ENCODE results near the gene DNAJC27. TPM values are rescaled to one million over a fixed set of nuclear protein-coding genes. Genes with fewer than 3 reads are reported as not detected.
A peak's percentile ranks its signal among the peaks of the same experiment; 100 is the strongest.

Gene DNAJC27
- total RNA-seq, 1 donor from 2014 or later = 5.3 TPM

DNA sequence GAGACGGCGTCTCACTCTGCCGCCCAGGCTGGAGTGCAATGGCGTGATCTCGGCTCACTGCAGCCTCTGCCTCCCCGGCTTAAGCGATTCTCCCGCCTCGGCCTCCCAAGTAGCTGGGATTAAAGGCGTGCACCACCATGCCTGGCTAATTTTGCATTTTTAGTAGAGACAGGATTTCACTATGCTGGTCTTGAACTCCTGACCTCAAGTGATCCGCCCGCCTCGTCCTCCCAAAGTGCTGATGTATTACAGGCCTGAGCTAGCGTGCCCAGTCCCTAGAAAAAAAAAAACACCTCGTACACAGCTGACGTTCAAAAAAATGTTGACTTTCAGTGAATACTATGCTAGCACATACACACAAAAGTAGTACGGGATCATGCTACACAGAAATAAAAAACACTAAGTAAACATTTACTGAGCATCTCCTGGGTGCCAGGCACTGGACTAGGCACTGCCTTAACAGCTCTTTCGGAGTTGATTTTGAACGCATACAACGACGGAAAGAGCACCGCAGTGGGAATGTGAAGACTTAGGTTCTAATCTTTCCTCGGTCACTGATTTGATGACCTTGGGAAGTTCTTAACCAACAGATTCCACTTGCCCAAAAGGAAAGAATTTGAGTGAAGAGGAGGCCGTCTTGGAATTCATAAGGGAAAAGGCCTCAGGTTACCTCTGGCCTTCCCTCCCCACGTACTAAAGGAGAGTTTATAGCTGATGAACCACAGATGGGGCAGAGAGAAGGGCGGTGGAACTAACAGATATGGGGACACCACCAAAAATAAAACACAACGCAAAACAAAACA, 1.1 kb downstream of the DNAJC27 start:
- DNase-seq = peak; percentile 56

DNA sequence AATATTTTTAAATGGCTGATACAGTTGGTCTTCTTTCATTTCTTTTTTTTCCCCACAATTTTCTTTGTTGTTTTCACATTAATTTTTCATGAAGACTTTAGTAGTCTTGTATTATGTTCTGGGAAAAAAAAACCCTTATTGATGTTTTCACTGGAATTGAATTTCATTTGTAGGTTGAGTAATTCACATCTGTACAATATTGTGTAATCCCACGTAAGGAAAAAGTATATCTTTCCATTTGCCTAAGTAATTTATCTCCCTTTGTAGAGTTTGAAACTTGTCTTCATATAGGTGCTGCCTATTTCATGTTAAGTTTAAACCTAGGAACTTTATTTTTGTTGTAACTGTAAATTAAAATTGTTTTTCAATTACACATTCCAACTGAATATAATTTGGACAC, 2.0 kb downstream of the DNAJC27 start:
- DNase-seq = no peak

DNA sequence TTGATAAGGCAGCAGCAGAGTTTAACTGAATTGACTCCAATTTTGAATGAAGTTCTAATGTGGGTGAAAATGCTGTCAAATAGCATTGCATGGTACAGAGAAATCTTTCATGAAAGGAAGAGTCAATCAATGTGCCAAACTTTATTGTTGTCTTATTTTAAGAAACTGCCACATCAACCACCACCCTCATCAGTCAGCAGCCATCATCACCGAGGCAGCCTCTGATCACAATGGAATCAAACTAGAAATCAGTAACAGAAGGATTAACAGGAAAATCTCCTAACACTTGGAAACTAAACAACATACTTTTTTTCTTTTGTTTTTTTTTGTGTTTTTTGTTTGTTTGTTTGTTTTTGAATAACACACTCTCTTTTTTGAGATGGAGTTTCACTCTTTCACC, 9.9 kb downstream of the DNAJC27 start:
- no peak for DNase-seq

DNA sequence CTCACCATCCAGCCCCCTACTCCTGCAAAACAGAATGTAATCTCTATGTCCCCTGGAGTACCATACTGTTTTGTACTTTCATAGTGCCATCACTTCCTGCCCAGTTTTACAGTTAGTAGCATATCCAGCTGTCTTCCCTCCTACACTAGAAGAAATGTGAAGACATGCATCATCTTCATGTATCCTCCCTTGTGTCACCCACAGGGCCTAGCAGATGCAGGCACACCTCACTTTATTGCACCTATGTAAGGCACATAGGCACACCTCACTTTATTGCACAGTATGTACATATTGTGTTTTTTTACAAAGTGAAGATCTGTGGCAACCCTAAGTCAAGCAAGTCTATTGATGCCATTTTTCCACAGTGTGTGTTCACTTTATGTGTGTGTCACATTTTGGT, 12.0 kb downstream of the DNAJC27 start:
- no peak for DNase-seq

DNA sequence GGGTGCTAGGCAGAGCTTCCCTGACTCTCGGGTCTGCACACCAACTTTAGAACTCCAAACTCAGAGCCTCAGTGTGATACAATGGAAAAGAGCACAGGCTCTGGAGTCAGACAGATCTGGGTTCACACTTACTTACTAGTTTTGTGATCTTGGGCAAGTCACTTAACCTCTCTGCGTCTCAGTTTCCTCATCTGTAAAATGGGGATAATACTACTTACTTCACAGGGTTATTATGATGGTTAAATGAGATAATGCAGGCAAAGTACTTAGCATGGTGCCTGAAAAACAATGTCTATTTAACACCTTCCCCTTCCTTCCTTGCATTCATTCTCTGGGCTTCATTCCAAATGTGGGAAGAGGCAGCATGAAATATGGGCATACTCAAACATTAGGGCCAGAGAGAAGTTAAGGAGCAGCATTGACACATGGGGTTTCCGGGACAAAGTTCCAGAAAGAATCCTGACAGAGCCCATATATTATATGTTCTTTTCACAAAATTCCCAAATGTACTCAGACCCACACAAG, 13.3 kb downstream of the DNAJC27 start:
- peak; percentile 74 for DNase-seq

DNA sequence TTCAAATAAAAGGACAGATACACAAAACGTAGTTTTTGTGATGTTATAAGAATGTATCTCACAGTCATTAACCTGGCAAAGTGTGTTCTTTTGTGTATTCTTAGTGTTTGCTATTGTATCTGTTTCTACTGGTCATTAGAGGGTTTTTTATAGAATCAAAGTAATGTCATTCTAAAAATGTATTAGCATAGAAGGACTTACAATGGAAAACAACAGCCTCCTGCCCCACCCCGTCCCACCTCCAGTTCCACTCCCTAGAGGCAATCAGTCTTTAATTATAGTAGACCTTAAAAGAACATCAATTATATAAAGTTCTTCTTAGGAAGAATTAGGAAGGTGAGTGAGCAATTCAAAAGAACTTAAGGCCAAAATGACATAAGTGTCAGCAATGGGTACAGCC, 13.8 kb downstream of the DNAJC27 start:
- no peak for DNase-seq

DNA sequence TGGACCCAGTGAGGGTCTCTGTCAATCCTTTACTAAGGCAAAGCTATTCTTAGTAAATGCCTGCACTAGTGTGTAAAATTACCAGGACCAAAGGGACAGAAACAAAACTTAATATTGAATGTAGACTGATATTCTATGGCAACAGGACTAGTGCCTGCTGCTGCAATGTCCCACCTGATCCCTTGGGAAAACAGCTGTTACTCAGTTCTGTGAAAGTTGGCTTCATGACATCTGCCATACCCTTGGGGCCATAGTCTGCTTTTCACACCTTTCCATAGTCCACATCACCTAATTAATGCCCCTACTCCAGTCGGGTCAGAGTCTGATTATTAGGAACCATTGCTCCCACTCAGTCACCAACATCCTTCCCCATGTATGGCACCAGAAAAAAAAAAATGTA, 14.5 kb downstream of the DNAJC27 start:
- no peak for DNase-seq

DNA sequence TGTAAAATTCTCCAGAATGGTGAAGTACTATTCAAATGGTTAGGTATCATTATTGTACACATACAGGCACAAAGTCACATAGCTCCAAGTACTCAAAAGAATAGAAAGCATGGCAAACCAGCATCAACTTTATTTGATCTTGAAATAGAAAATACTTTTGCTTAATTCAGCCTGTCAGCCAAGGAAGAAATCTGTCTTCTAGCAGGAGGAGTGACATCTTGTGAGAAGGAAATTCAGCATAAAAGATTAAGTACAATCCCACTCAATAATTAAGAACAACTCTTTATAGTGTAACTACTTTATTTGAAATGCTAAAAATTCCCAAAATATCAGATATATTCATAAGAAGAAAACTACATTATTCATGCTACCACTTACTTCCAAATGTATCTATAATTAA, 15.8 kb downstream of the DNAJC27 start:
- DNase-seq = no peak

DNA sequence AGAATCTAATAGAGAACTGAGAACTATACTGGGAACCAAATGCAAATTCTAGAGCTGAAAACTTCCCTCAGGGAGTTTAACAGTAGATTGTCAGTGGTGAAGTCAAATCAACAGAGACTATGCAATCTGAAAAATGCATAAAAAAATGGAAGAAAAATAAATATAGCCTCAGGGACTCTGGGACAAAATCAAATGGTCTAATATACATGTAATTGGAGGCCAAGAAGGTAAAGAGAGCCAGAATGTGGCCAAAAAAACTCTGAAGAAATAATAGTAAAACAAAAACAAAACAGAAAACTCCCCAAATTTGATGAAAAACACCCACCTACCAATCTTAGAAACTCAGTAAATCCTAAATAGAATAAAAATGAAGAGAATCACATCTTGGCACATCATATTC, 16.5 kb downstream of the DNAJC27 start:
- no peak for DNase-seq

DNA sequence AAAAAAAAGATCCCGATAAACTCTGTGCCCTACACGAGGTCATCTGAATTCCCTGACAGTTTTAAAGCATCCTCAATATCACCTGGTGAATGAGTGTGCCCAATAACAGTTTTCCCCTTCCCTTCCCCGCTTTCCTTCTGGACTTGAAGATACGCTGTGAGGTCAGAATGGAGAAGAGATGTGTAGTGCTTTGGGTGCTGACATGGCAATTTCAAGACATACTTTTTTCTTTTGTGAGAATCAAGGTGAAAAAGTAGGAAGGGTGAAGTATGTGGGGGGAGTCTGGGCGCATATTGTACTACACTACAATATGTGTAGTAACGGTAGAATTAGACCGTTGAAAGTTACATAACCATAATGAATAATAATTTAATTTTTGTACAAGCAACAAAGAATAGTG, 21.7 kb downstream of the DNAJC27 start:
- DNase-seq = no peak

DNA sequence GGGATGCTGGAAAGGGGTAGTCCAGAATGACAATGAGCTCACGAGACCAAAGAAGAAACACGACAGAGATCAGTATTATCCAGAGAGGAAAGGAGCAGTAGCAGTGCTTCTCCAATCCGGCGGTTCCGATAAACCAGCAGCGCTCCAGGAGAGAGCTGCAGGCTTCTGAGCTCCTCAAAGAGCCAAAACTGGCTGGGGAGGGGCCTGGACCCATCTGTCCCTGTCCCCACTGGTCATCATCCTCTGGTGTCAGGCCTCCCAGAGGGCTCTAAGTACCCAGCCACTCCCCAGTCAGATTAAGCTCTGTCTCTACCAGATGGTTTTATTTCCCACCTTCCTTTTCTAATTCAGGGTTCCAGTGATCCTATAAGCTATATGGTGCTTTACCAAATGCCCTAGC, 23.2 kb downstream of the DNAJC27 start:
- DNase-seq = no peak

DNA sequence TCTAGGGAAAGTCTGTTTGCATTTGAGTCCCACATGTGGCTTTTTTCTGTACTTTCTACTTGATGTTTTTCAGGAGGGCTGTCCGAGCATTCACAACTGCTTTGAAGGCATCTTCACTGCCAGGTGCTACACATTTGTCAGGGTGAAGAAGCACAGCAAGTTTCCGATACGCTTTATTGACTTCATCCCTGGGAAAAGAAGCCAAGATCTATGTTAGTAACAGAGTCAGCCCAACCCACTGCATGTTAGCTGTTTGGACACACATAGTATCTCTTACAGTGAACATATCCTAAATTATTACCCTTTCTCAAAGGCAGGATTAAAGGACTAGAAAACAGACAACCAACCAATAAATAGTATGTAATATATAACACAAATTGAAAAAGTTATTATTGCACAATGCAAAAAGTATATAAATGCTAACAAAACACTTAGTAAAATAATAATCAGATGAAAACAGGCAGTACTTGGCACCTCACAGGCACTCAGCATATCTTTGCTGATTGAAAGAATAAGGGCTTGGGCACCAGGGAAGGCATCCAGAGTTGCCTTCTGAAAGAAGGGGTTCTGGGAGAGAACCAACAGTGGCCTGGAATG, 24.1 kb downstream of the DNAJC27 start:
- no peak for DNase-seq

DNA sequence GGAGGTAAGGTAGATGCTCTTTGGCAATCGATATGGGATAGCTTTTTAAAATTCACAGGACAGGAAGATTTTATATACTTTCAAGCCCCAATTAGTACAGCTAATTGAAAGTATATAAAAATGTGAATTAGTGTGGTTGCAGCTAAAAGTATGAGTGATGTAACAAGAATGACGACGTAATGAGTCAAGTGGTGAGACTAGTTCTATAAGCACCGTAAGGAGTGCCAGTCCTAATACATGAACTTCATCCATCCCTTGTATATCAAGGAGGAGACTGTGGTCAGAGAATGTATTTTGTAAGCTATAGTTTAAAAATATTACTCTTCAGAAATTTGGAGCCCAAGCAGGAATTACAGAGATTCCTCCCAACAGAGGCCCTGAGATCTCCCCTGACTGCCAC, 25.8 kb downstream of the DNAJC27 start:
- DNase-seq = no peak

DNA sequence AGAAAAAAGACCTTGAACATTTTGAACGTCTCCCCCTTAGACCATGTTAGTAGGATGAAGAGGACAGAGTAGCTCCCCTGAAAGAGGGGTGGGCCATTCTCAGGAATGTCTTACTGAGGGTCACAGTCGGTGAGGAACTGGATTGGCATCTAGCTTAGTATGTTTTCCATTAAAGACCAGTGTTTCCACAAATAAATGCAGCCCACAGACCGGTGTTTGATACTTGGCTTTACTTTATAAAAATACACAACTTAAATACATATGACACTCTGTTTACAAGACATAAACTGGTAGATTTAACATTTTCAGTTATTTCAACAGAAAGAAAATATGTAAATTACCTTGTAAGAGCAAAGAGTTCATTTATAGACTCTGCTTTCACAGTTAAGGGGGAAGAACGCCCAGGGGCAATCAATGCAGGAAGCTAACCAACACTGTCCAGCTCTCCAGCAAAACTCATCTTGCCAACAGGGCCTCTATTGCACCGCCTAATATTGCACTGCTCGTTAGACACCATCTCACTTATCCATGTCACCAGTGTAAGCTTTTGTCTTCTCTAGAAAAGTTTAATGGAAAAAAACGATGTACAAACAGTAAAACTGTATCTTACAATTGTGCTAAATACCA, 28.2 kb downstream of the DNAJC27 start:
- no peak for DNase-seq

DNA sequence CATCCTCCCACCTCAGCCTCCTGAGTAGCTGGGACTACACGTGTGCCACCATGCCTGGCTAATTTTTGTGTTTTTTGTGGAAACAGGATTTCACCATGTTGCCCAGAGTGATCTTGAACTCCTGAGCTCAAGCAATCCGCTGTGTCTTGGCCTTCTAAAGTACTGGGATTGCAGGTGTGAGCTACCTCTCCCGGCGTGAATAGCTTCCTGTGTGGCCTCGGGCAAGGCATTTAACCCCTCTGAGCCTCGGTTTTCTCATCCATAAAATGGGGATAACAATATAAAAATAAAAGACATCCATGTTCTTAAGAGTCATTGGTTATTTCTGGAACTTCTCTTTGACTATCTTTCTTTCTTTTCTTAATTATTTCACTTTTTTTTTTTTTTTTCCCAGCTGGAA, 32.4 kb downstream of the DNAJC27 start:
- no peak for DNase-seq

DNA sequence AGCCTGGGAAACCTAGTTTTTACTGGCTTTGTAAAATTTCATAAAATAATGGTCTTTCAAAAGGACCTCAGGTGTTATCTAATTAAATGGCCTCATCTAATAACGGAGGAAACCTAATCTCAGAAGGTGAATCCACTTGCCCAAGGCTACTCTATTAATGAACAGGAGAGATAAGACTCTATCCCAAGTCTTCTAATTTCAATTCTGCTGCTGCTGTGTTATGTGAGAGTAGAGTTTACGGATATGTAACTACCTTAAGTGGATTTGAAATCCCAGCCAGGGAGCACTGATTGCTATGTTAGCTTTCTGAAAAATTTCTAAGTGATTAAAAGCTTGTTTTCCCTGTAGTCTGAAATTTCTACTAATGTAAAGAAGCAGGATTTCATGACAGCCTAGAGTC, 34.5 kb downstream of the DNAJC27 start:
- DNase-seq = no peak

DNA sequence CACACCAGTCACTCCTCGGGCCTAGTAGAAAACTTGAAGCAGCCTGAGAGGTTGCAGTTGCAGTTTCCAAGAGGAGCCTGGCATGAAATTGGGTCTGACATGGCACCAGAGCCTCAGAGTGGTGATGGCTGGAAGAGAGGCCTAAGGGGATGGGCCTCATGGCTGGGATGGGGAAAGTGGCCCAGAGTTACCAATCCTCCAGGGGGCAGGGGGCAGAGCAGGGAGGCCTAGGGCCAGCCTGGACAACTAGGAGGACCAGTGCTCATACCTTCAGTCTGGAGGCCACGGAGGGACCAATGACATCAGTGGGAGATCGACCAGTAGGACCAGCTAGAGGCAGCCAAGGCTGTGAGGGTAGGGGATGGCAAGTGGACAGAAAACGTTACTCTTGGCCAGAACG, 36.6 kb downstream of the DNAJC27 start:
- no peak for DNase-seq

DNA sequence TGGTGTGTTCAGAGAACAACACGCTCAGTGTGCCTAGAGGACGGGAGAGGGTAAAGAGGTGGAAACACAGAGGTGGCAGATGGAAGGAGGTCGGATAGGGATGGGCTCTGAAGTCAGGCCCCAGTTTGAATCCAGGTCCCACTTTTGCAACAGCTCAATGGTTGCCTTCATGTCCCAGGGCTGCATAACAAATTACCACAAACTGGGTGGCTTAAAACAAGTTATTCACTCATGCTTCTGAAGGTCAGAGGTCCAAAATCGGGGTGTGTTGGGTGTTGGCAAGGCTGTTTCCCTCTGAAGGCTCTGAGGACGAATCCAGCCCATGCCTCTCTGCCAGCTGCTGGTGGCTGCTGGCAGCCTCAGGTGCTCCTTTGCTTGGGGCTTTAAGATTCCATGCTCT, 39.0 kb downstream of the DNAJC27 start:
- DNase-seq = no peak

DNA sequence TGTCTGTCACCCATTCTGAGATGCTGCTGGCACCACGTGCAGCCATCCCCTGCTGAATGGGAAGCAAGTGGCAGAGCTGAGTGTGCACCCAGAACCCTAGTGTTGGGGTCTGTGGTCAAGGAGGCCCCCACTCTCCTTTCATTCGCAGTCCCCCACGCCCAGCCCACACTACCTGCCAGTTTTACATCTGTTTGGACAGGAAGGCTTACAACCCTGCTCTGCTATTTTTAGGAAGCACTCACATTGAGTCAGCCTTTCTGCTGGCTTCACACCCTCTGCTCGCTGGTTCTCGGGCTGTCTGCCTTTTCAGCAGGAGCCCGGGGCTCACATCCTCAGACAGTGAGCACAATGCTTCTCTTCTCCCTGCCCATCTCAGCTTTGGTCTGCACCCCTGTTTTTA, 41.0 kb downstream of the DNAJC27 start:
- DNase-seq = no peak

DNA sequence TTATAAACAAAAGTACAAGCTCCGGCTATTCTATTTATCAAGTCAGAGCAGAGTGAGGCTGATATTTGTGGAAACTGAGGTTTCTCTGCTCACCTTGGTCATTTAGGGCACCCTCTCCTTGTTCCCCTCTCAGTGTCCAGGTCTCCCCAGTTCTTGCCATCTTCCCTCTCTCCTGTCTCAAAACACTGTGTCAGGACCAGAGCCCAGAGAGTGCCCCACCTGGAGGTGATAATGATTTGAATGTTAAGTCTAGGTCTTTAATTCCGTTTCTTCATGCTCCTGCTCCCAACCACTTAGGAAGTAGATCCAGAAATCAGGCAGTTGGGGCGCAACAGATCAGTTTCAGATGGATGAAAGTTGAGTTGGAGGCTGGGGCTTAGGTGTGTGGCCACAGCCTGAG, 42.5 kb downstream of the DNAJC27 start:
- DNase-seq = no peak

DNA sequence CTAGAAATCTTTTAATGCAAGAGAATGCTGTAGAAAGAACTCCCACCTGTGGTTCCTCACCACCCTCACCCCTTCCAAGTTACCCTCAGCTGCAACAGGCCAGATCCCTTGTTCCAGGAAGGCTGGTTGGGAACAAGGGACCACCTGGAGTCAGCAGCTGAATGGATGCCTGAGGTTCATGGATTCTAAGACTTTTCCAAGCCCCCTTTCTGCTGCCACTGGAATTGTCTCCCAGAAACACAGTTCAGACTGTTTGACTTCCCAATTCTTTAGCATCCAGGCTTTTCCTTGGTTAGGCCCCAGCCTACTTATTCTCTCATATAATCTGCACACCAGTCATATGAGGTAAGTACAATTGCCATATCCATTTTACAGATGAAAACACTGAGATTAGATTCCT, 43.7 kb downstream of the DNAJC27 start:
- no peak for DNase-seq

DNA sequence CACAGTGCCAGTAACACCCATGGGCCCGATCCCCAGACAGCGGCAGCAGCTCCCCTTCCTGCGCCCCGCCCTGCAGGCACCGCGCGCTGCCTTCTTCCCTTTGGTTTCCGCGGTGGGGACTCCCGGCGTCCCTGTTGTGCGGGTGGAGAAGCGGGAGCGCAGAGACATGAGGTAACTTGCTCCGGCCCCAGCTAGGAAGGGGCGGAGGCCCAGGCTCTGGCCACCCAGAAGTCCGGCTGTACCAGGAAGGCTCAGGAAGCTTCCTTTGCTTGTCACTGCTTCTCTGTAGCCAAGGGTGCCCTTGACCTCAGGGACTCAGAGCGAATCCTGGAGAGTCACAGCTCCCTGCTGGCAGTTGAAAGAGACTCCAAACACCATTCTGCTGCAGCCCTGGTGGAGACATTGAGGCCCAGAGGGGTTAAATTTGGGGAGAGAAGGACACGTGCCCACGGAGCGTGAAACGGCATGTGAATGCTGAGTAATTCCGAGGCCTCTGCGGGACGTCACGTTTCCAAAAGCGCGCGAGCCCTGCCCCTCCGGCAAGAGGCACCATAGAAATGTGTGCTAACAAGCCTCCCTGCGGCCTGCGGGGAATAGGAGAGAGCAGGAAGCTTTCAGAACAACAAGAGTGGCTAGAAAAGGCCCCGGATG, 45.0 kb downstream of the DNAJC27 start:
- DNase-seq = peak; percentile 34

DNA sequence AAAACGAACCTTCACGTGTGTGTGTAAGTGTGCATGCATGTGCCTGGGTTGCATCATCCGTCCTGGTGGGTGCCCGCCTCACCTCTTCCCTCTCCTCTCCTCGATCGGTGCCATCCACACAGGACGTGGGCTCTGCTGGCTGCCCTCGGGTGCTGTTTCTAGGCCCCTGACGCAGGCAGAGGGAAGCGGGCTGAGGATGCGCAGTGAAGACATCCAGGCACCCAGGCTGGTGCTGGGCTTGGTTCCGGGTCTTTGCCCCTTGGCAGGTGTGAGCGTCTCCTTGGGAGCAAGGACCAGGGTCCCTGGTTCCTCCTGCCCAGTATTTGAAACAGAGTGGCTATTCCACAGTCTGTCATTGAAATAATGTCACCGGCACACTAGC, 45.5 kb downstream of the DNAJC27 start:
- DNase-seq = no peak

DNA sequence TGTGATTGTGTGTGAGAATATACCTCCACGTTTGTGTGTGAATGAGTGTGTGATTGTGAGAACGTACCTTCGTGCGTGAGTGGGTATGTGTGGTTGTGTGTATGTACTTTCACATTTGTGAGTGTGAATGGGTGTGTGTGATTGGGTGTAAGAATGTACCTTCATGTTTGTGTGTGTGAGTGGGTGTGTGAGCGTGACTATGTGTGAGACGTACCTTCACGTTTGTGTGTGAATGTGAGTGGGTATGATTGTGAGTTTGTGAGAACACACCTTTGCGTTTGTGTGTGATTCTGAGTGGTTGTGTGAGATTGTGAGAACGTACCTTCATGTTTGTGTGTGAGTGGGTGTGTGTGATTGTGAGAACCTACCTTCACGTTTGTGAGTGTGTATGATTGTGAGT, 45.9 kb downstream of the DNAJC27 start:
- DNase-seq = no peak
